Heart right ventricle (tissue), 16 donors: Measurements from ENCODE around the gene ACBD3. TPM values are rescaled to one million over a fixed set of nuclear protein-coding genes. Genes with fewer than 3 reads are reported as not detected.

ENCODE experiments used
- ATAC-seq, 8 donors: fragments of 200-7000 bp; cut with Tn5 transposase; one replicate each; pipeline ENCODE4 v1.9.1; 2020; ENCODE audit warnings: mild to moderate bottlenecking in 8 of 8, moderate library complexity in 8 of 8, moderate number of reproducible peaks in 1 of 8
- DNase-seq, 2 donors: peaks; one replicate each; pipeline ENCODE4 v3.0.0-alpha.2; 2020
- H3K27ac ChIP-seq, 10 donors: fragments of 200-600 bp; sonication (generic) in 2 of 10; one replicate each; pipeline versions ENCODE4 v1.5.0 to v1.8.0; 2020 to 2022; ENCODE audit warnings: mild to moderate bottlenecking in 3 of 10
- H3K27me3 ChIP-seq, 7 donors: fragments of 200-600 bp; one replicate each; pipeline ENCODE4 v1.8.0; 2021 to 2022; ENCODE audit warnings: mild to moderate bottlenecking in 2 of 7
- H3K36me3 ChIP-seq, 9 donors: fragments of 200-600 bp; sonication (generic) in 1 of 9; one replicate each; pipeline versions ENCODE4 v1.5.0 to v1.8.0; 2020 to 2022; ENCODE audit warnings: mild to moderate bottlenecking in 2 of 9
- H3K4me1 ChIP-seq, 9 donors: fragments of 200-600 bp; sonication (generic) in 1 of 9; one replicate each; pipeline versions ENCODE4 v1.5.0 to v1.8.0; 2020 to 2022; ENCODE audit warnings: mild to moderate bottlenecking in 4 of 9
- H3K4me3 ChIP-seq, 10 donors: fragments of 200-600 bp; sonication (generic) in 2 of 10; one replicate each; pipeline versions ENCODE4 v1.5.0 to v1.8.0; 2020 to 2022; ENCODE audit warnings: mild to moderate bottlenecking in 7 of 10, moderate library complexity in 2 of 10
- H3K9me3 ChIP-seq, 11 donors: fragments of 200-600 bp in 10 of 11; sonication (generic) in 2 of 11; one replicate each; pipeline versions ENCODE4 v1.5.0 to v1.8.0; 2013 to 2022; ENCODE audit warnings: mild to moderate bottlenecking in 2 of 11, control low read depth in 1 of 11, moderate library complexity in 1 of 11
- CTCF ChIP-seq, 9 donors: fragments of 200-600 bp; sonication (generic) in 2 of 9; IDR thresholded peaks; one replicate each; pipeline versions ENCODE4 v1.5.0 to v1.8.0; 2021 to 2022; ENCODE audit warnings: antibody characterized with exemption in 9 of 9, mild to moderate bottlenecking in 5 of 9, moderate library complexity in 1 of 9
- WGBS, 2 donors: extraction: QIAGEN DNeasy Blood & Tissue Kit; methylation state at CpG; one replicate each; pipeline ENCODE4 v1.1.7; 2013; ENCODE audit warnings: inconsistent platforms in 1 of 2; 5-methylcytosine and 5-hydroxymethylcytosine counted together
- intact Hi-C, 10 donors: fragments of 100-400 bp; cut with DNase I; formaldehyde crosslinking; loops; one replicate each; pipeline versions ENCODE4 v1.11.1 to v1.14.2; 2022
- polyA plus RNA-seq, 2 donors: library from polyadenylated mRNA; stranded (reverse); fragments of 200-250 nt; gene quantifications; one replicate each; pipeline ENCODE4 v1.2.3, GENCODE V29; 2013
- total RNA-seq, 10 donors: library from RNA; stranded (reverse); fragmentation: NEBNext Ultra II Directional in 3 of 10; extraction: Animal tissue kit (Norgen Biotek cat#: 25700) in 3 of 10; gene quantifications; one replicate each; pipeline versions ENCODE4 v1.2.1 to v1.2.4, GENCODE V29; 2021 to 2023
- donor health status: Arrhythmogenic right ventricular cardiomyopathy.
- donor health status: ischemic (EF 13 %, LVEDD 7.1; RV severe dilation, severe dysfunction).
- donor health status: healthy with polysubstance abuse.
- donor health status: DM: no; HTN: yes; CAD: no.
- donor health status: DM: no; HTN: no; CAD: no.
- donor health status: ischemic (EF 25% LVEDD 6.9; RV normal size, moderate dysfunction).
- donor health status: ischemic (EF 25% LVEDD 5.7; RV mildly dilated, moderate dysfunction).
- donor health status: healthy.
- donor health status: DM: yes; HTN: yes; CAD: no.
- donor health status: Ischemic cardiomyopathy.
- donor health status: ischemic (EF 35%, LVEDD 5.7; RV mildly dilated, moderate dysfunction).
- donor health status: nonischemic (EF 11% LVEDD 7.7; RV severe dilation, severe dysfunction).
- donor health status: DM: yes; HTN: yes; CAD: no.
- donor health status: PGD.
- donor health status: ischemic (EF 29% LVEDD 5.4; RV normal size, mild dysfunction).
- donor health status: nonischemic (EF 23%, LVEDD 6.1; RV moderate dilation, normal function).

Gene ACBD3
- total and polyA plus RNA-seq, 12 donors, result 9.3 to 39.1 (median 32.4) TPM

GRCh38 chr1:226132728-226133503, 53.6 kb downstream of the ACBD3 start:
- DNase-seq, result no peak
- intact Hi-C loops, result loop anchor here in 2 of 10 donors (10.0 kb wide), 1 partner anchor 192 kb away; no protein-coding TSS in a partner anchor

GRCh38 chr1:226131639-226132038, 54.9 kb downstream of the ACBD3 start:
- peaks cover 0 to 28% (median 14%) of the 10 kb centered on the region in 9 donors for H3K4me1 ChIP-seq
- DNase-seq (no peak), ATAC-seq (no peak)
- TF ChIP-seq CTCF (IDR thresholded peaks at IDR 0.05), result no peak
- no peaks in the 10 kb centered on the region for H3K36me3 ChIP-seq
- intact Hi-C loops, result loop anchor here in 2 of 10 donors (10.0 kb wide), 1 partner anchor 193 kb away; no protein-coding TSS in a partner anchor
- 86 to 89% methylated on average over 5 of the region's 5 CpGs for WGBS, 2 donors
- no peaks in the 10 kb centered on the region for H3K9me3 ChIP-seq
- H3K27me3 ChIP-seq, result no peaks in the 10 kb centered on the region
- H3K4me3 ChIP-seq, result no peak overlapping the region
- no peak overlapping the region for H3K27ac ChIP-seq

More at GRCh38 chr1:226132728-226133503, 53.6 kb downstream of the ACBD3 start:
- 70 to 75% methylated on average over 17 of the region's 17 CpGs for WGBS, 2 donors
- Histone ChIP-seq H3K9me3 (no peaks in the 10 kb centered on the region), H3K27me3 (no peaks in the 10 kb centered on the region), H3K4me1 (peaks cover 0 to 25% (median 10%) of the 10 kb centered on the region in 9 donors), H3K4me3 (no peak overlapping the region), H3K27ac (no peak overlapping the region), H3K36me3 (no peaks in the 10 kb centered on the region)
- no peak for ATAC-seq
- TF ChIP-seq CTCF (IDR thresholded peaks at IDR 0.05), result no peak

GRCh38 chr1:226129230-226129629, 57.3 kb downstream of the ACBD3 start:
- 99 to 100% methylated on average over 2 of the region's 2 CpGs for WGBS, 2 donors
- DNase-seq, result no peak
- ATAC-seq, result no peak
- TF ChIP-seq CTCF (IDR thresholded peaks at IDR 0.05), result no peak
- H3K4me1 ChIP-seq, result peaks cover 0 to 12% (median 4%) of the 10 kb centered on the region in 9 donors
- no peaks in the 10 kb centered on the region for H3K9me3 ChIP-seq
- intact Hi-C loops, result loop anchor here in 6 of 10 donors (5.0 to 10.0 kb wide), 3 partner anchors 68 to 208 kb away; no protein-coding TSS in a partner anchor
- H3K36me3 ChIP-seq, result no peaks in the 10 kb centered on the region
- H3K27me3 ChIP-seq, result no peaks in the 10 kb centered on the region
- no peak overlapping the region for H3K4me3 ChIP-seq
- H3K27ac ChIP-seq, result no peak overlapping the region

- no peaks in the 10 kb centered on the region for H3K36me3 ChIP-seq
- DNase-seq, result no peak
- H3K4me3 ChIP-seq, result peak overlapping the region in 1 of 10 donors; percentile 15
- H3K27me3 ChIP-seq, result no peaks in the 10 kb centered on the region
- H3K9me3 ChIP-seq, result no peaks in the 10 kb centered on the region
- H3K27ac ChIP-seq, result peak overlapping the region in 5 of 10 donors; percentile 5 to 63 (median 22)
- TF ChIP-seq CTCF (IDR thresholded peaks at IDR 0.05), result no peak
- intact Hi-C loops, result loop anchor here in 6 of 10 donors (5.0 to 10.0 kb wide), 3 partner anchors 69 to 209 kb away; no protein-coding TSS in a partner anchor
- ATAC-seq, result peak in 1 of 8 donors; percentile 19
- peaks cover 0 to 12% (median 4%) of the 10 kb centered on the region in 9 donors for H3K4me1 ChIP-seq
- WGBS, 2 donors, result 54 to 63% methylated on average over 8 of the region's 8 CpGs
Measured at GRCh38 chr1:226128487-226129075, 58.0 kb downstream of the ACBD3 start.
